NCI-H510A (cell line): ENCODE measurements around the gene TOP3B.

Experiments
- DNase-seq: peaks from one replicate; lab custom pipeline; 2025; lab: John Stamatoyannopoulos, UW

The TOP3B gene

GRCh38 chr22:22010358-22010757 is 27.8 kb upstream of the TOP3B start:
- no peak for DNase-seq

DNA sequence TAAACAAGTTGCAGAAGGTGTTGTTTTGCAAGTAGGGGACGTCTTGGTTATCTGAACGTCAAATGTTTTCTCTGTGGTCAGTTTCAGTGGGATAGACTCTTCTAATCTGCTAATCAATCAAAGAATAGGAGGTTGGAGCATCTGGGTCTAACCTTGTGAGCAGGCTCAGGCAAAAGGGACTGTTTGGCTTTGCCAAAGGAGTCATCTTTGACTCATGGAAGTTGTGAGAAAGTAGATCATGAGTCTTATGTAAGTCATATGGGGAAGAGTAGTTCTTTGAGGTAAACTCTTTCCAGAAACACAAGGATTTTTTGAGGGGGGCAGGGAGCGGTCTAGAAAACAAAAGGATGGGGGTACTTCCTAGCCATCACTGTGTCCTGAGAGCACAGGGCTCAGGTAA is 27.1 kb upstream of the TOP3B start:
- no peak for DNase-seq

GRCh38 chr22:22006596-22006990 is 24.0 kb upstream of the TOP3B start:
- DNase-seq: no peak

DNA sequence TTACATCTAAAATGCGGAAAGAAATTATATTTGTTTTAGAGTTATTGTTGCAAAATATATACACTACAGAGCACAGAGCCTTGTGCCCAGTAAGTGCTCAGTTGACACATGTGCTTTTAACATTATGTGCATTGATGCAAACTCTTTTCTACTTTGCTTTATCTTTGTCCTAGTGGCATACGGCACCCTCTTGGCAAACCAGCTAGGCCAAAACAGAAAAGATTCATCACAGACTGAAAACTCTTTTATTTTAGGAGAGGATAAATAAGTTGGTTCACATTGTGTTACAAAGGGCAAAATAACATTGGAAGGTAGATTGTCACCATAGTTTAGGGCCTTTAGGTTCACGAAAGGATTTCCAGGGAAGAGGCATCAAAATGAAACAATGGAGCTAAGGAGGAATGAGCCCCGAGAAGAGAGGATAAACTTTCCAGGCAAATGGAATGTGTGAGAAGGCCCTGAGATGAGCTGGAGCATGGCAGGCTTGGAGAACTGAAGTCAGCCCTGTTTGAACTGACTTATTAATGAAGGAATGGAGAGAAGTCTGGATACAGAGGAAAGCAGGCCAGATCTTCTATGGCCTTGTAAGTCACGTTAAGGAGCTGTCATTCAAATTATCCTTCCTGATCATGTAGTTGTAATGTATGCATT is 23.5 kb upstream of the TOP3B start:
- DNase-seq: no peak

- no peak for DNase-seq
Observed at GRCh38 chr22:22003233-22003632, 20.6 kb upstream of the TOP3B start.

- DNase-seq: no peak
Observed at GRCh38 chr22:22002526-22003055, 20.0 kb upstream of the TOP3B start.

GRCh38 chr22:22001664-22002525 is 19.3 kb upstream of the TOP3B start:
- no peak for DNase-seq

GRCh38 chr22:21998595-21999247 is 16.1 kb upstream of the TOP3B start:
- no peak for DNase-seq

- no peak for DNase-seq
Observed at GRCh38 chr22:21996175-21996720, 13.7 kb upstream of the TOP3B start.

GRCh38 chr22:21995660-21996059 is 13.1 kb upstream of the TOP3B start:
- DNase-seq: no peak

GRCh38 chr22:21994881-21995444 is 12.4 kb upstream of the TOP3B start:
- no peak for DNase-seq

- no peak for DNase-seq
Observed at GRCh38 chr22:21992593-21993237, 10.1 kb upstream of the TOP3B start.

DNA sequence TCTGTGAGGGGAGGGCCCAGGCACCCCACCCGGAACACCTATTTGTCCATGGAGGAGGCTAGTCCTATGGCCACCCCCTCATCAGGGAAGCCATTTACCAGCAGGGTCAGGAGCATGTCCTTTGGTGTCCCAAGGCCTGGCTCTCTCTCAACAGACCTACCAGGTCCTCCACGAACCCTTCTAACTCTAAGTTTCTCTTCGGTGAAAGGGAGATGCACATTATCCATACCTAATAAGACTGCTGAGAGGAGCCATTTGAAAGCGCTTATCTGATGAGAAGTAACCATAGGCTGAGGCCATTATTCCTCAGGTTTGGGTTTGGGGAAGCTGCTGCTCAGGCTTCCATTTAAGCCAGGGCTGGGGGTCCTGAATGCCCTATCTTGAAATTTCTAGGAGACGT is 9.2 kb upstream of the TOP3B start:
- no peak for DNase-seq

DNA sequence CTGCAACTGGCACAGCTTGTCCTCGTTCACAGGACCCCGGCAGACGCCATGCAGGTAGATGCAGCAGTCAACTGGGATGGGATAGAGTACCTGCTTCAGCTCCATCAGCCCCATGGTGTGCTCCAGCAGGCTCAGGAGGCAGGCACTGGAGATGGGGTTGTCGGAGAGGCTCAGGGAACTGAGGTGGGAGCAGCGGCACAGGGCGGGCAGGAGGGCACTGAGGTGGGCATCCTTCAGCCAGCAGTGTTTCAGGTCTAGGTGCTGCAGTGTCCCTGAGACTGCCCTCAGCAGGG is 8.7 kb upstream of the TOP3B start:
- no peak for DNase-seq

DNA sequence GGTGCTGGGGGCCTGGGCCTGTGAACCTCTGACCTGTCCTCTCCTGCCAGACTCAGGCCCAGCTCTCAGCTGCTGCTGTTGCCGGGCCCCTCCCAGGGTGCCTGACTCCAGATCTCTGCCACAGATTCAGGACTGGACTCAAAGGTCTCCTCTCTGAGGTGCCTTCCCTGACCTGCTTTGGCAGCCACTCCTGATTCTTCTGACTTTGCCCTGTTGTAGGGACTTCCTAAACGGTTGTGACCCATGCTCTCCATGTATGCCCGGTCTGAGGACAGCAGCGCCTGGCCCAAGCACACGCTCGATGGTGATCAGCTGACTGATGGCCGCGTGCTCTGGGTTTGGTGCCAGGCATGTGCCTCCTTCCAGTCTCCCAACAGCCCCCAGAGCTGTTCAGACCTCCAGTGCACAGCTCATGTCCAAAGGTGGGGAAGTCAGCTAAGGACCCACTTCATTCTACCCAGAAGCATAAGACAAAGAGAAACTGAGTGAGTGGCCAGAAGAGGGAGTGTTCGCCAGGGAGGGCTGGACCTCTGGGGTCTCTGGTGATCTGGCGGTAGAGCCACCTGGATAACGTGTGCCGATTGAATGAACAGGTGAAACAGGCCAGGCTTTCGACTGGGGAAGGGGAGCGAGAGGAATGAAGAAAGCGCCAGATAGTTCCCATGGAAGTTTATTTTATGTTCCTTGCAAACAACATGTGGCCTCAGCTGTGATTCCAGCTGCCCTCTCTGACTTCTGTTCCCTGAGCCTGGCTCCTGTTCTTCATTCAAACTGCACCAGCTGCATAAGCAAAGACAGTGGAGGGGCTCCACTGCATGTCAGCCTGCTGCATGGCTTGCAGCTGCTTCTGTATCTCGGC is 8.1 kb upstream of the TOP3B start:
- no peak for DNase-seq

DNA sequence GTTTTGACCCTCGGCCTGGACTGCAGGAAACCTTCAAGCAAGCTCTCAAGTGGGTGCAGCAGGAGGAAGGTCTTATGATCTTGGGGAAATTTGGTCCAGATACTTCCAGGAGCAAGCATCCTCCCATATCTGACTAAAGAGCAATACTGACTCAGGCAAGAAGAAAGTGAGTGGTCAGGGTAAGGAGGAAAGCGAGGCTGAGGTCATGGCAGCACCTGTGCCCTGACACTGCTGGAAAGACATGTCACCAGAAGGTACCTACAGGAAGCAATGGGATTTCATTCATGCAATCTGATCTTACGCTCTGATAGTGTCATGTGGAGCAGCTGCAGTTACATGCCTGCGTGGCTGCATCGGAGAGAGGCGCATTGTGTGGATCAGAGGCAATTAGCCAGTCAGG is 6.5 kb upstream of the TOP3B start:
- no peak for DNase-seq

DNA sequence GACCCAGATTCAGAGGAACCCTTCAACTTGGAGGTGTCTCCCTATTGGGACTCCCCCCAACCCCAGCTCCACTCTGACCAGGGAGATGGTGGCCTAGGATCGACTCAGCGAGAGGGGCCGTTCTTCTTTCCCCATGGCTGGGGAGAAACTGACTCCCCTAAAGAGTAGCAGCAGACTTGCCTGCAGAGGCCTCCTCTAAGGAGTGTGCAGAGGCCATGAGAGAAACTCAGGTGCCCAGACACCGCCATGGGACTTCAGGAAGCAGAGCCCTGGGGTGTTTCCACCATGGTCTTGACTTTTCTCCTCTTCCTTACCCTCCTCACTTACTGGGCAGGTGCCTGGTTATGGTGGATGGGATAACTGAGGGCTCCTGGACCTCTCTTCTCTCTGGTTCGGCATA is 2.6 kb upstream of the TOP3B start:
- DNase-seq: no peak

- no peak for DNase-seq
Observed at GRCh38 chr22:21984793-21985192, 2.2 kb upstream of the TOP3B start.

DNA sequence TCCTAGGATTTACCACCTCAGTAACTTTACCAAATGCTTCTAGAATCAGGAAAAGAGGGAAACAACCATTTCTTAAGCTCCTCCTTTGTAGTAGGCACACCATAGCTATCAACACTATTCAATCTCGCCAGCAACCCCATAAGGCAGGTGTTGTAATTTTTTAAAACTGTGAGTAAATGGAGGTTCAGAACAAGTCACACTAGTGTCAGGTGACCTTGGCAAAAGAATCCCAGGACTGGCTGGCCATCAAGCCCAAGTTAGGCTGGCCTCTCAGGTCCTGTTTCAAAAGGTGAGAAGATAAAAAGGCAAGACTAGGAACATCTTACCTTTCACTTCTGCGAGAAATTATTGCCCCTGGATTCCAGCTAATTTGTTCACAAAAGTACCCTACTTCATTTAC is 713 bp downstream of the TOP3B start:
- DNase-seq: no peak

GRCh38 chr22:21980547-21980946 is 2.0 kb downstream of the TOP3B start:
- no peak for DNase-seq
